Esophagus muscularis mucosa (tissue), 4 donors: ENCODE measurements around the gene SLC22A12. TPM values are rescaled to one million over a fixed set of nuclear protein-coding genes. Genes with fewer than 3 reads are reported as not detected.

Experiments used
- DNase-seq: peaks from one replicate; pipeline ENCODE4 v3.0.0-alpha.2; 2017; ENCODE audit errors: extremely low spot score
- H3K27ac ChIP-seq, 4 donors: fragments of 200-600 bp; sonication (generic); replicated peaks in 1 of 4; 1 replicate in 3 of 4; 2 replicates in 1 of 4; pipeline ENCODE4 v1.5.1; 2016 to 2019; ENCODE audit warnings: mild to moderate bottlenecking in 1 of 4
- H3K27me3 ChIP-seq, 4 donors: fragments of 200-600 bp; sonication (generic); one replicate each; pipeline versions ENCODE4 v1.5.1 to v1.6.0; 2016 to 2019
- H3K36me3 ChIP-seq, 4 donors: fragments of 200-600 bp; sonication (generic); one replicate each; pipeline ENCODE4 v1.5.1; 2016 to 2019
- H3K4me1 ChIP-seq, 4 donors: fragments of 200-600 bp; sonication (generic); one replicate each; pipeline ENCODE4 v1.5.1; 2016 to 2019
- H3K4me3 ChIP-seq, 4 donors: fragments of 200-600 bp; sonication (generic); 1 replicate in 2 of 4; 2 replicates in 2 of 4; pipeline ENCODE4 v1.5.1; 2016 to 2019; ENCODE audit warnings: mild to moderate bottlenecking in 4 of 4, moderate library complexity in 1 of 4
- H3K9me3 ChIP-seq, 4 donors: fragments of 200-600 bp; sonication (generic); 1 replicate in 3 of 4; 2 replicates in 1 of 4; pipeline ENCODE4 v1.5.1; 2016 to 2019
- CTCF ChIP-seq, 3 experiments: fragments of 200-600 bp in 2 of 3; fragments of 450-650 bp in 1 of 3; sonication (generic) in 2 of 3; IDR thresholded peaks; one replicate each; pipeline ENCODE4 v1.5.1; 2017 to 2019; ENCODE audit warnings: antibody characterized with exemption in 3 of 3, mild to moderate bottlenecking in 2 of 3, moderate library complexity in 1 of 3
- EP300 ChIP-seq: sonication (generic); formaldehyde crosslinking; IDR thresholded peaks from one replicate; pipeline ENCODE4 v1.6.1; 2017; ENCODE audit warnings: antibody characterized with exemption
- POLR2A ChIP-seq: fragments of 450-650 bp; IDR thresholded peaks from one replicate; pipeline ENCODE4 v1.6.1; 2017; ENCODE audit warnings: antibody characterized with exemption, moderate library complexity, mild to moderate bottlenecking, low read depth
- POLR2AphosphoS5 ChIP-seq, 2 donors: sonication (generic); formaldehyde crosslinking; IDR thresholded peaks; one replicate each; pipeline ENCODE4 v1.6.1; 2017; ENCODE audit warnings: antibody characterized with exemption in 2 of 2
- WGBS: methylation state at CpG from one replicate; pipeline ENCODE4 v1.1.5; 2018; 5-methylcytosine and 5-hydroxymethylcytosine counted together
- intact Hi-C: fragments of 100-400 bp; cut with DNase I; formaldehyde crosslinking; loops from one replicate; pipeline ENCODE4 v1.15.1; 2023
- total RNA-seq, 4 donors: library from RNA; depleted of rRNA; stranded (reverse); fragments of >200 nt; gene quantifications; one replicate each; pipeline versions ENCODE4 v1.1.0 to v1.2.1, GENCODE V29; 2016

The SLC22A12 gene
- total RNA-seq, 4 donors from 2014 or later: not detected

- Histone ChIP-seq H3K9me3 (no peaks in the 10 kb centered on the region), H3K27ac (no peak overlapping the region), H3K27me3 (peaks cover 0 to 19% (median 0%) of the 10 kb centered on the region in 4 donors), H3K4me1 (peaks cover 5 to 12% (median 9%) of the 10 kb centered on the region in 4 donors), H3K4me3 (no peak overlapping the region), H3K36me3 (no peaks in the 10 kb centered on the region)
- no peak for DNase-seq
- intact Hi-C loops: no loop called here
- TF ChIP-seq POLR2AphosphoS5 (IDR thresholded peaks at IDR 0.05) (no peak), EP300 (no peak), POLR2A (no peak), CTCF (IDR thresholded peaks at IDR 0.05) (no peak)
- 97% methylated on average over 15 of the region's 15 CpGs for WGBS
Observed at GRCh38 chr11:64562723-64563351, 28.2 kb upstream of the SLC22A12 start.

- WGBS: 75% methylated on average over 2 of the region's 12 CpGs
- no peak for DNase-seq
- Histone ChIP-seq H3K4me3 (no peak overlapping the region), H3K36me3 (no peaks in the 10 kb centered on the region), H3K4me1 (peaks cover 5 to 12% (median 9%) of the 10 kb centered on the region in 4 donors), H3K9me3 (no peaks in the 10 kb centered on the region), H3K27me3 (peaks cover 0 to 17% (median 0%) of the 10 kb centered on the region in 4 donors), H3K27ac (no peak overlapping the region)
- no peak for TF ChIP-seq CTCF (IDR thresholded peaks at IDR 0.05)
- intact Hi-C loops: no loop called here
Observed at GRCh38 chr11:64563966-64564365, 27.1 kb upstream of the SLC22A12 start.

GRCh38 chr11:64564419-64564818 lies 26.6 kb upstream of the SLC22A12 start:
- intact Hi-C loops: no loop called here
- Histone ChIP-seq H3K4me3 (no peak overlapping the region), H3K9me3 (no peaks in the 10 kb centered on the region), H3K4me1 (peaks cover 5 to 12% (median 9%) of the 10 kb centered on the region in 4 donors), H3K27me3 (peaks cover 0 to 13% (median 0%) of the 10 kb centered on the region in 4 donors), H3K36me3 (no peaks in the 10 kb centered on the region), H3K27ac (no peak overlapping the region)
- no peak for DNase-seq
- 83% methylated on average over 7 of the region's 7 CpGs for whole genome bisulfite sequencing
- no peak for TF ChIP-seq CTCF (IDR thresholded peaks at IDR 0.05)
- no peak for TF ChIP-seq POLR2AphosphoS5 (IDR thresholded peaks at IDR 0.05)
- TF ChIP-seq EP300: no peak
- TF ChIP-seq POLR2A: no peak

- Histone ChIP-seq H3K9me3 (no peaks in the 10 kb centered on the region), H3K4me1 (peaks cover 5 to 12% (median 9%) of the 10 kb centered on the region in 4 donors), H3K4me3 (no peak overlapping the region), H3K36me3 (no peaks in the 10 kb centered on the region), H3K27me3 (peaks cover 0 to 6% (median 0%) of the 10 kb centered on the region in 4 donors), H3K27ac (no peak overlapping the region)
- WGBS: 79% methylated on average over 22 of the region's 24 CpGs
- intact Hi-C loops: no loop called here
- DNase-seq: no peak
- TF ChIP-seq POLR2AphosphoS5 (IDR thresholded peaks at IDR 0.05) (no peak), POLR2A (no peak), CTCF (IDR thresholded peaks at IDR 0.05) (no peak), EP300 (no peak)
Observed at GRCh38 chr11:64564947-64565889, 25.8 kb upstream of the SLC22A12 start.
